GM10266 (cell line): Measurements from ENCODE around the gene TPM3.
"Not testable (repeated sequence)": the region's sequence is repeated elsewhere in the genome, so short reads cannot be mapped to it uniquely, and the experiment has no call there.

ENCODE experiments used
- DNase-seq: peaks from one replicate; pipeline ENCODE4 v3.0.0; 2012; ENCODE audit errors: extremely low spot score
- CTCF ChIP-seq: IDR thresholded peaks from 2 replicates; pipeline ENCODE4 v1.5.1; 2012; ENCODE audit warnings: mild to moderate bottlenecking, low read depth; ENCODE audit not compliant: control insufficient read depth, insufficient read depth; ENCODE audit errors: missing control alignments

The TPM3 gene

DNA sequence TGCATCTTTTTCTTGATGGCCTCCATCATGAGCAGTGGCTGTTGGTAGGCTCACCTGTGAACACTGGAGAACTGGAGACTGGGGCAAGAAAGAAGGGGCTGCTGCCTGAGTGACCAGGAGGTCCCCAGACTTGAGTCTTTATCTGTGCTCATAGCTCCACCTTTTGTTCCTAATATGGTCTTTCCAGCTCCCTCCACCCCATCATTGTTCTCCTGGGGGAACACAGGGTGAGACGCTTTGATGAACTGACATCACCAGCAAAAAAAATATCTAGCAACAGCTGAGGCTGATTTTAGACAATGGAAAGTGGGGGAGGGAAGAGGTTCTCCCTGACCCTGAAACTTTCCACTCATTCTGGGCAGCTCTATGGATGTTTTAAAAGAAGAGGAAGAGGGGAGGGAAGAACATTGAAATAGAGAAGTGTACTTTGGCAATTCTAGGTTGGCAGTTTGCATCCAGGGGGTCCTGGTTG, at the start of gene TPM3:
TPM3 (minus strand) TSS at position 111 of the 472 bp plus-strand sequence; CDS start at position 29, 82 bp downstream.
- TF ChIP-seq CTCF: no peak
- DNase-seq: no peak

DNA sequence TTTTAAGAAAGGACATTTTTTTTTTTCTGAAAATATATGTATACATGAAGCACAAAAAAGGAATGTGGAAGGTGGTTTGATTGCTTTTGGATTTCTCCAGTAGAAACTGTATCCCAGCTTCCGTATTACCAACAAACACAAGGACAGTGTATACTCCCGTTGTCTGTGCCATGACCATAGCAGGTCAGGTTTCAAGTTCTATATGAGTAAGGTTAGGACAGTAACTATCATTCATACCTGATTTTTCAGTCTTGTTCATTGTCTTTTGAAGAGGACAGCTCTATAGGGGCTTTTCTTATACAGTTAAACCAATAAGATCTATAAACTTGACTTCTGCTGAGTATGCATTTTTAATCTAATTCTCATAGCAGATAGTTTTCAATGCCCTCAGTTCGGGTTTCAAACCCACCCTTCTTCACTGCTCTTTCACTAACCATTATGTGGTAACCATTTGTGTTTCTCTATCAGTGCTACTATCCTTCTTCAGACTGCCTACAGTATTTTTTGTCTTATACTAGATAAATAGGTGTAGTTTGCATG, 48.5 kb upstream of the TPM3 start:
- TF ChIP-seq CTCF: no peak
- no peak for DNase-seq

DNA sequence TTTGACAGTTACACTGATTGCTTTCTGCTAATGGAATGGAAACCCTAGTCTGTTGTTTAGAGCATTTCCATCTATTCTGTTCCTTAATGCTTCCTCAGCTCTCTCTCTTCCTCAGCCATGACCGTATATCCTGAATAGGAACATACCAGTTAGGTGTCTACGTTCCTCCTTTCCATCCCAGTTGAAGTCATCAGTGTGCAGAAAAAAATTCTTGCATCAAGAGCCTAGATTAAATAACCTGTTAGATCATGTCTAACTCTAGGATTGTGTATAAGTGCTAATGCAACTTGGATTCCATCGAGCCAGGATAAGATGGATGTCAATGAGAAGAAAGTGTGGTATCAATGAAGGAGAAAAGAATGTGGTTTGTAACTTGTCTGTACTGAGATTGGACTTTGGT, 47.6 kb upstream of the TPM3 start:
- TF ChIP-seq CTCF: no peak
- no peak for DNase-seq

DNA sequence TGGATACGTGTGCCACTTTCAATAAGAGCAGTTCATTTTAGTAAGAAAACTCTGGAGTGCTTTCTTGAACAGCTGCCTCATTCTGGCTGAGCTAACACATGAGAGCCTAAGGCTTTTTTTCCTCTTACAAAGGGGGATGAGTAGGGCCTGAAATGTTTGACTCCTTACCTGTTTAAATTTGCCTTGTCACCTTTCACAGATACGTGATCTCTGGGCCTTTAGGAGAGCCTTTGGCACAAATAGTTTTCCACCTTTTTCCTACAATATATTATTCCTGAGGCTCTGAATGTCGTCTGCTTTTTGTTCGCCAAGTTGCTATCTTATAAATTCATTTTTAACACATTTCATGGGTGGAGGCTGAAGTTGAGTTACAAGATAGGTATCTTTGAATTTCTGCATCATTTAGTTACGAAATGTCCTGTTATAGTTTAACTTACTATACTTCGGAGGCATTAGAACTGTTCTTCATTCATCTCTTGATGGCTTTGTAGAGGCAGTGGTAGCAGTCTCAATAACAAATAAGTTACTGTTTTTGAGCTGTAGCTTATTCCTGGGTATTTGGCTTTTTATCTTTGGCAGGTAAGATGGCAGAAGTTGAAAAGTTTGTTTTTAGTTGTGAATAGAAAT, 46.1 kb upstream of the TPM3 start:
- DNase-seq: no peak
- no peak for TF ChIP-seq CTCF

DNA sequence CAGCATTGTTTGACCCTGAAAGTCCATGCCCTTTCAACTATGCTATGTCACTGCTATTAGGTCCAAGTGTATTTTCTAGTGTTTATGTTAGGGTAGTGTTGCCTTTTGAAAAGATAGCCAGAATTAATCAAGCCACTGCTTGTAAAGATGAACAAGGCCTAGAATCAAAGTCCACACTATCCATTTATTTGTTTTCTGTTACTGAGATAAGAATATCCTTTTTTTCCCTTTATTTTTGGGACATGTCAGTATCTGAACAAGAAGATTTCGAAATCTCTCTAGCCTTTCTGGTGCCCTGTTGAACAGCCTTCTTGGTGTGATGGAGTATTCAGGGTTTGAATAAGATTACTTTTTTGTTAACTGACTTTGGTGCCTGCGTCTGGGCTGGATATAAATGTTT, 45.5 kb upstream of the TPM3 start:
- DNase-seq: no peak
- TF ChIP-seq CTCF: no peak

DNA sequence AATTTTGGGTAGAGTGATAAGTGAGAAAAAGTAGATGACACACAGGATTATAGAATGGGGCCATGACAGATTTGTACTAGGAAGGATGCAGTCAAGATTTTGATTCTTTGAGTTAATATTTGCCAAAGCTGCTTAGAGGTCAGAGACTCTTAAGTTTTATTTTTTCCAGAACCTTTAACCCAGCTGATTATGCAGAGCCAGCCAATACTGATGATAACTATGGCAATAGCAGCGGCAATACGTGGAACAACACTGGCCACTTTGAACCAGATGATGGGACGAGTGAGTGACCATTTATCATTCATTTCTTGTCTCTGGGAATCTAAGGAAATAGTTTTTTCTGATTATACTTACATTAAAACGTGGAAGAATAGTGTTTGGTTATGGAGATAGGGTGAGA, 45.0 kb upstream of the TPM3 start:
- no peak for DNase-seq
- TF ChIP-seq CTCF: no peak

- not testable (repeated sequence) for DNase-seq
These were observed 41.2 kb upstream of the TPM3 start for GRCh38 chr1:154233127-154233526.

DNA sequence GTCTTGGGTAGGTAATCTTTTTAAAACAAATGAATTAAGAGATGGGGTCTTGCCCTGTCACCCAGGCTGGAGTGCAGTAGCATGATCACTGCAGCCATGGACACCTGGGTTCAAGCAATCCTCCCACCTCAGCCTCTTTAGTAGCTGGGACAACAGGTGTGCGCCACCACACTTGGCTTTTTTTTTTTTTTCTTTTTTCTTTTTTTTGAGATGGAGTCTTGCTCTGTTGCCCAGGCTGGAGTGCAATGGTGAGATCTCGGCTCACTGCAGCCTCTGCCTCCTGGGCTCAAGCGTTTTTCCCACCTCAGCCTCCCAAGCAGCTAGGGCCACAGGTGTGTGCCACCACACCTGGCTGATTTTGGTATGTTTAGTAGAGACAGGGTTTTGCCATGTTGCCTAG, 39.2 kb upstream of the TPM3 start:
- DNase-seq: not testable (repeated sequence)
